Left forelimb (tissue), 1 donor: Measurements from ENCODE around the gene TENT5A.
A peak's percentile ranks its signal among the peaks of the same experiment; 100 is the strongest.

Experiments used
- DNase-seq: peaks from one replicate; pipeline ENCODE4 v3.0.0-alpha.2; 2018; ENCODE audit warnings: low spot score

TENT5A gene

DNA sequence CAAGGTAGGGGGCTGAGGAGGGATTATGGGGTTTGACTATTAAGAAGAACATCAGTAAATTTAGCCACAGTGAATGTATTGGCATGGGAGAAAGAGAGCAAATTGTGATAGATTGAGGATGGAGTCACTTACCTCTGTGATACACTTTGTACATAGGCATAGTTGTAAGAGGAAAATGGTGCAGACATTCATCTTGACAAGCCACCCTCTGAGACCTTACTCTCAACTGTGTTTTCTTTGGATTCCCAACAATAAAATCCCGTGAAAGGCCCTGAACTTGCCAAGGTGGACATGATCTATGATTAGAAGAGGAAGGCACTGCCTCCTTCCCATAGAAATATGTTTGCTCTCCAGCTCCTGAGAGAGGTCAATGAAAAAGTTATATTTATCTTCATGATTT is 18.6 kb upstream of the TENT5A start:
- no peak for DNase-seq

GRCh38 chr6:81770381-81770780 is 17.9 kb upstream of the TENT5A start:
- DNase-seq = no peak

DNA sequence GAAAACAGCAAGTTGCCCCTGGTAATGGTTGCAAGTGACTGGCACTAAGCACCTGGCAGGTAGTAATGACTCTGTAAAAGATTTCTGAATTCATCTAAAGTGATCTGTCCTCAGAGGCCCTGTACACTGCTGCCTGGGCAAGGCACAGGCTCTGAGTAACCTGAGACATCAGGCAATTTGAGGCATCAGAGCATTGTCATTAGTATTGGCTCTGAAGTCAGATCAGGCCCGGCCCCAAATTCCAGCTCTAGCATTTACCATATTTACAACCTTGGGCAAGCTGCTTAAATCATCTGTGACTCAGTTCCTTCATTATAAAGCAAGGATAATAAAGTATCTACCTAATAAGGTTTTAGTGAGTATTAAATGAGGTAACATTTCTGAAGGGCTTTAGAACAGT is 17.3 kb upstream of the TENT5A start:
- no peak for DNase-seq

GRCh38 chr6:81768150-81768942 is 15.9 kb upstream of the TENT5A start:
- no peak for DNase-seq

DNA sequence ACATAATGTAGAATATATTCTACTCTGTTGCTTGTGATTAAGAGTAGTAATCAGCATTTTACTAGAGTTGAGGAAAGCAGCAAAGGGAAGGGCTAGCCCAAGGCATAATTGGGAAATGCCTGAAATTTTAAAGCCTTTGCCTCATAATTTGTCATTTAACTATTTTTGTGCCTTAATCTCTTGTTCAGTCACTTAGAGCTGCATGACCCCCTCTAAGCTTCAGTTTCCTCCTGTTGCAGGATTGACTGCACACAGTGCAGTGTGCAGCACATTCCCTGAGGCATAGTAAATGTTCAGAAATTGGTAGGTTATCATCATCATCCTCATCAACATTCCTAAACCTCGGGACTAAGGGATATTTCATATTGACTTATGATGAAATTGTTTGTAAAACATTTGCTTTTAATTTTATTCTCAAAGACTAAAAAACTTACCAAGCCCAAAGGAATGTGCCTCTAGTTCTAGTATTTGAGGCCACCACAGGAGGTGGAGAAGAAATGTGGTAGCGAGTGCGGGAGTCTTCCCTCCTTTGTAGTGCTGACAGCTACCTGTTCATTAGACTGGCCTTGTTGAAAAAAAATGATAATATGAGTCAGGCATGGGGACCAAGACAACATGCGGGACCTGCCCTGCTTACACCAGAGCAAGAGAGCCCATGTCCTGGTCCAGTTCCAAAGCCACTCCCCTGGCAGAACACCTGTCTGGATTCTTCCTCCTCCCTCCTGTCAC is 14.8 kb upstream of the TENT5A start:
- DNase-seq = no peak

DNA sequence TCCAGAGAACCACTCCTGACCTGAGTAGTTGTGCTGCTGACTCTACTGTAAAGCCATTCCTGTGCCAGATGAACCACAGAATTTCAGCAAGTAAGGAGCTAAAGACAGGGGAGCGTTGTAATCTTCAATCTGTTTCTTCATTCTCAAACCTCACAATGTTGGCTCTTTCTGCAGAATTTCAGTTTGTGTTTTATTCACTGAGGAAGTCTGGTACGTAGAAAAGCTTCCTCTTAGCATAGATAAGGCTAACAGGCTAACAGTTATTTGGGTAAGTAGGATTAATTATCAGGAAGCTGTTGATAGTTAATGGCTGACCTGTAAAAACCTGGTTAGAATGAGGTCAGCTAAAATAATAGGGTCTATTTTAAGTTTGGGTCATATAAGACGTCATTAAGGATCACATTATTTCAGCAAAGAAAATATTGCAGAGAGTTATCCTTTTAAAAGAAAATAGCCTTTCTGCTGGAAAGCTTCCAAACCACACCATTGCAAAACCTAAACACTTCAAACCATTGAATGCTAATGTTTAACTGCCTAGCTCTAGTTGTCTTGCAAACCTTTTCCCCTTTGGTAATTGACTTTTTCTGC is 14.1 kb upstream of the TENT5A start:
- DNase-seq = no peak

GRCh38 chr6:81764531-81764930 is 12.1 kb upstream of the TENT5A start:
- DNase-seq = no peak

DNA sequence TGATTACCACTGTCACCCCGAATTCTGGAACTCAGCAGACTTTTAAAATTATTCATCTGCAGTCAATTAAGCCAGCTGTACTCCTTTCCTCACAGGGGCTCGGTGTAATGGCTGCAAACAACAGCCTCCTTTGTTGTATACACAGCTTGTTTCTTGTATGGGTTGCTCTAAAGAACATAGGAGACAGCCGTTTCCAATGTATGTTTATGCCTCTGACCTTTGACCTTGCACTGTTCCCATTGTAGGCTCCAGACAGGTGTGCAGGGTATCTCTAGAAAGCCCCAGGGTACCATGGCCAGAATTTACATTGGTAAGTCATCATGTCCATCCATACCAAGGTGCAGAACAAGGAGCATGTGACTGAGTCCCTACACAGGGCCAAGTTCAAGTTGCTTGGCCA is 11.5 kb upstream of the TENT5A start:
- no peak for DNase-seq

DNA sequence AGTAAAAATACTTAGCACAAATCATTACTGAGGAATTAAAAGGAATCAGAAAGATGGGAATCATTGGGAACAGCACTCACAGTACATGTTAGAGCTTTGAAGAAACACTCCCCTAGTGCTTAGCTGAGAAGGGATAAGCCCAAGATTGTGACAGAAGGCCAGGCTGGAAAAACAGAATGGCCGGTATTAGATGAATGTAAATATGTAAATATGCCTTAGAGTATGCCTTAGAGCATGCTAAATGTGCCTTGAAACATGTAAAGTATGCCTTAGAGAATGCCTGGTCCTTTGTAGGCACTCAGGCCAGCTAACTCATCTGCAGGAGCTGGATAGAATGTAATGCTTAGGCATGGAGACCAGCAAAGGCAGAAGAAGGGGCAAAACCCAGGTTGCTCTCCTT is 10.6 kb upstream of the TENT5A start:
- DNase-seq = no peak

DNA sequence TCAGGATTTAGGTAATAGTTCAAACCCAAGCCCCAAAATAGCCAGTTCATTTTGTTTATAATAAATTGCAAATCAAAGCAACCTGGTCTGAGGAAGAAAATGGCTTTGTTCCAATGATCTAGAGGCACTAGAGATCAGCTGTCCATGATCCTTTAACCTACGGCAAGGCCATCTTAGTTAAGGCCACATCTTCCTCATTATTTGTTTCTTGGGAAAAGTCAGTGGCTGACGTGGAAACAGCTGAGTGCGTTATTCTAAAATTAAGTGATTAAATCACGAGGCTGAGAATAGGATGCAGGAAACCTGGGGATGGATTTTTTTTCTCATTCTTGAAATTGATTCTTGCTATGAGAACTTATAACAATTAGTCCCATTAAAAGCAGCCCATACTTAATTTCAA is 10.1 kb upstream of the TENT5A start:
- DNase-seq = no peak

DNA sequence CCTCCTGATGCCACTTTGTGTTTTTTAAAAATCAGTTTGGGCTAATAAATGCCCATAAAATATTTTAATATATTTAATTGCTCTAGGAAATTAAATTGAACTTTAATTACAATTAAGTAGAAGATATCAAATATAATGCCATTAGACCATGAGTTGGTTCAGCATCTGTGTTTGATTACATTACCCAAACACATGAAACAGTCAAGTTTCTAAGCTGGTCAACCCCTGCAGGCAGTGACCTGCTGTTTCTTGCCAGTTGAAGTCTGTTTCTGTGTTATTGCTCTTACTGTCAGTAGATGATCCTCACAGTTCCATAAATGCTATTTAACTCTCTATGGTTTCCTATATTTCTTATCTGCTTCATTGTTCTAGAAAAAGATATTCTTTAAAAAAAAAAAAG is 9.7 kb upstream of the TENT5A start:
- DNase-seq = no peak

- DNase-seq = no peak
Observed at GRCh38 chr6:81761197-81761596, 8.7 kb upstream of the TENT5A start.

GRCh38 chr6:81759782-81760181 is 7.3 kb upstream of the TENT5A start:
- no peak for DNase-seq

- no peak for DNase-seq
Observed at GRCh38 chr6:81758221-81758620, 5.7 kb upstream of the TENT5A start.

DNA sequence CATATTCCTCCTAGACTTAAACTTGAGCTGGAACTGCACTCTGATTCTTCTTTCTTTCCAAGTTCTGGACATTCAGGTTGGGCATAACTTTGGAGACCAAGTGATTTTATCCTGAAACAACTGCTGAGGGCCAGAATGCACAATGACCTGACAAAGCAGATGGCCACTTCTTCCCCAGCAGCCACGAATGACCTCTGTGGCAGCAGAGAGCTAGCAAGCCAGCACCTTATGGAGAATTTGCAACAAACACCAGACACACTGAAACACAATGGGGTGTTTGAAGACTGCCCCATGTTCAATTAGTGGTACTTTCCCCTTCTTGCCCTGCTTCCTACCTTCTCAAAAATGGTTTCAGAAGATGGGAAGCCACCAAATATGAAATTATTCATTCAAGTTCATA is 4.2 kb upstream of the TENT5A start:
- DNase-seq = no peak

- DNase-seq = no peak
Observed at GRCh38 chr6:81755551-81755950, 3.1 kb upstream of the TENT5A start.

DNA sequence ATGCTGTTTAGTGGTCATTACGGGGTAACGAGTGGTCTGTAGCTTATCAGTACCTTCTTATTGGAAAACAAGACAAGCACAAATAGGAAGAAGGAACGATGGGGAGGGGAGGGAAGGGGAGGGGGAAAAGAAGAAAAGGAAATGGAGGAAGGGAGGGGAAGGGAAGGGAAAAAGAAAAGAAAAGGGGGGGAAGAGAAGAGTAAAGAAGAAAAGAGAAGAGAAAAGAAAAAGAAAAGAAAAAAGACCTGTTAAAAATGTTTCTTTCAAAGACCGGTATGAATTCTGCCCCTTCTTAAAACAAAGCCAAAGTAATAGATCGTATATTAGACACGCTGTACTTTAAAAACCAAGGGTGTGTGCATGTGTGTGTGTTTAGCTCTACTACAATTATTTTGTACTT is 2.4 kb upstream of the TENT5A start:
- DNase-seq = no peak

GRCh38 chr6:81753711-81754577 is 1.5 kb upstream of the TENT5A start:
- DNase-seq = peak; percentile 90

DNA sequence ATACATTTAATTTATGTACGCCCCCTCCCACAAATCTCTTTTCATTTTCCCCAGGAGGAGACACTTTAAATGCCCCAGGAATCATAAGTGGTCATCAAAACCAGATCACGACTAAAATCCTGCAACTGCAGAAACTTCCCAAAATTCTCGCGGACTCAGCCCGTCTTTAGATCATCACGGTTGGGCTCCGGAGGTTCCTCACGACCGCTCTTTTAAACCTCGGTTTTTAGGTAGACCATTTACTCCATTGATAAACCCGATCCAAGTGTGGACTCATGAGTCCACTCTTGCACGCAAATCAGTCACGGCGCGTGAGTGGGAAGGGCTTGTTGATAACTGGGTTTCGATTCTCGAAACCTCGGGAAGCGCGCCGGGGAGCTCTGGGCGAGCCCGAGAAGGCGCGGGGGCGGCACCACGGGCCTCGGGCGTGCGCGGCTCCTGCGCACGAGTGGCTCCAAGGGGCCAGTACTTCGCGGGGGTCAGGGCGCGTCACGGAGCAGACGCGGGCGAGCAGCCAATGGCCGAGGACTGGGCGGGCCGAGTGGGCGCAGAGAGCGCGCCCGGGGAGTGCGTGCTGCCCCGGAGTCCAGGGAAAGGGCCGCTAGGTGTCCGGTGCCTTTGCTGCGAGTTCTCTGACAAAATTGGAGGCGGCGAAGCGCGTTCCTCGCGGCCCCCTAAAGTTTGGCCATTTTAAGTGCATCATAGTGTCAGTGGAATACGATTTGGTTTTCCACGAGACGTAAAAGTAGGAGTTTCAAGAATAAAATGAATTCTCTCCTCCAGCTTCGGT is 635 bp upstream of the TENT5A start:
- DNase-seq = peak; percentile 93

DNA sequence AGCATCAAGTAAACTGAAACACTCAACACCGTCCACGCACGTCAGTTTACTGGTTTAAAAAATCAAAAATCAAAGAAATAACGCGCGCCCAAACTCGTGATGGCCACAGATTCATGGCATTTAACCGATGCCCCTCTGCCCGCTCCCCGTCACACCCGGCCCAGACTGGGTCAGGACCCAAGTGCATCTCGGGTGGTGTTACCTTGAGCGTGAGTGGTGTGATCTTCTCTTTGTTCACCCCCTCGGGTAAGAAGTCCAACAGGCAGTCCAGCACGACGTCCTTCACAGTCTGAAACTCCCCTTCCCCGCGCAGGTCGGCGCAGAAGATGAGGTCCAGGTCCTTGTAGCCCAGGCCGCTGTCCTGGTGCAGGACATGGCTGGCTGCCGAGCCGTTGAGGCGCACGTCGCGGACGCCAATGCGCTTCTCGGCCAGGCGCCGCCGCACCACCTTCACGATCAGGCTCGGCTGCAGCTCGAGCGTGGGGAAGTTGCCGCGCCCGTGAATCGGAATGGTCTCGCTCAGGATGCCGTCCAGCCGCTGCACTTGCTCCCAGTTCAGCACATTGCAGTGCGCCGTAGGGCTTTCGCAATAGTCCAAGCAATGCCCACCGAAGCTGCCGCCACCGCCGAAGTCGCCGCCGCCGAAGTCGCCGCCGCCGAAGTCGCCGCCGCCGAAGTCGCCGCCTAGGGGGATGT is 945 bp downstream of the TENT5A start:
- peak; percentile 73 for DNase-seq
